B cell (primary cell): ENCODE results near the gene PXN. TPM values are rescaled to one million over a fixed set of nuclear protein-coding genes. Genes with fewer than 3 reads are reported as not detected.

Source experiments
- ATAC-seq: fragments of 200-7000 bp; cut with Tn5 transposase; one replicate; pipeline ENCODE4 v1.10.0; 2021; ENCODE audit warnings: low read depth, mild to moderate bottlenecking, moderate number of reproducible peaks, moderate library complexity
- CTCF ChIA-PET: fragments of 350-600 bp; sonication (Branson Sonifier 250); formaldehyde crosslinking; loops from one replicate; lab custom pipeline; 2021; ENCODE audit warnings: antibody characterized with exemption, inconsistent platforms; lab: Charles Lee
- POLR2A ChIA-PET: fragments of 350-600 bp; sonication (Branson Sonifier 250); formaldehyde crosslinking; loops from one replicate; lab custom pipeline; 2021; ENCODE audit warnings: antibody characterized with exemption; lab: Charles Lee
- DNase-seq: peaks from one replicate; pipeline ENCODE4 v3.0.0; 2013
- H2AFZ ChIP-seq: 2 replicates; pipeline ENCODE4 v1.6.1; 2012; ENCODE audit warnings: mild to moderate bottlenecking, low read depth, low read length; ENCODE audit not compliant: insufficient read depth, poor library complexity, severe bottlenecking
- H3K27ac ChIP-seq, 2 donors: 1 replicate in 1 of 2; 2 replicates in 1 of 2; pipeline ENCODE4 v1.5.1; 2012 to 2013; ENCODE audit warnings: low read length in 2 of 2, mild to moderate bottlenecking in 2 of 2, moderate library complexity in 1 of 2
- H3K27me3 ChIP-seq, 4 experiments: fragments of 200-600 bp in 1 of 4; sonication (generic) in 1 of 4; replicated peaks in 1 of 4; 1 replicate in 2 of 4; 2 replicates in 2 of 4; pipeline versions ENCODE4 v1.6.1 to v1.7.0; 2013 to 2016; ENCODE audit warnings: low read length in 3 of 4, mild to moderate bottlenecking in 2 of 4, mixed read lengths in 1 of 4, moderate library complexity in 1 of 4; ENCODE audit not compliant: insufficient read depth in 4 of 4, control insufficient read depth in 3 of 4; ENCODE audit errors: control extremely low read depth in 1 of 4
- H3K36me3 ChIP-seq, 2 experiments: replicated peaks in 1 of 2; 1 replicate in 1 of 2; 2 replicates in 1 of 2; pipeline versions ENCODE4 v1.6.1 to v1.7.1; 2013; ENCODE audit warnings: low read length in 1 of 2; ENCODE audit not compliant: insufficient read depth in 2 of 2, control insufficient read depth in 1 of 2; ENCODE audit errors: control extremely low read depth in 1 of 2, extremely low read depth in 1 of 2
- H3K4me1 ChIP-seq, 2 donors: fragments of 200-600 bp in 1 of 2; sonication (generic) in 1 of 2; 1 replicate in 1 of 2; 2 replicates in 1 of 2; pipeline versions ENCODE4 v1.5.1 to v1.6.1; 2013 to 2017; ENCODE audit warnings: low read length in 2 of 2; ENCODE audit not compliant: control insufficient read depth in 2 of 2, insufficient read depth in 2 of 2
- H3K4me2 ChIP-seq: replicated peaks from 2 replicates; pipeline ENCODE3; 2012; ENCODE audit warnings: mild to moderate bottlenecking, low read depth, low read length; ENCODE audit not compliant: poor library complexity, severe bottlenecking
- H3K4me3 ChIP-seq, 5 experiments: fragments of 200-600 bp in 1 of 5; sonication (generic) in 1 of 5; 1 replicate in 3 of 5; 2 replicates in 2 of 5; pipeline versions ENCODE4 v1.5.1 to v1.7.0; 2011 to 2016; ENCODE audit warnings: low read length in 4 of 5, mild to moderate bottlenecking in 4 of 5, low read depth in 2 of 5, control low read depth in 1 of 5, moderate library complexity in 1 of 5; ENCODE audit not compliant: insufficient read depth in 1 of 5; ENCODE audit errors: control extremely low read depth in 1 of 5, extremely low read depth in 1 of 5
- H3K79me2 ChIP-seq: fragments of 200-600 bp; sonication (generic); one replicate; pipeline ENCODE4 v1.6.0; 2016; ENCODE audit warnings: low read length; ENCODE audit not compliant: control insufficient read depth, insufficient read depth
- H3K9ac ChIP-seq: fragments of 200-600 bp; sonication (generic); 2 replicates; pipeline ENCODE4 v1.6.1; 2017; ENCODE audit warnings: mild to moderate bottlenecking, low read length, moderate library complexity
- H3K9me3 ChIP-seq, 3 donors: one replicate each; pipeline versions ENCODE4 v1.6.1 to v1.7.1; 2013; ENCODE audit warnings: low read length in 2 of 3; ENCODE audit not compliant: control insufficient read depth in 2 of 3, insufficient read depth in 1 of 3; ENCODE audit errors: control extremely low read depth in 1 of 3
- H4K20me1 ChIP-seq: 2 replicates; pipeline ENCODE4 v1.6.0; 2012; ENCODE audit warnings: mild to moderate bottlenecking, low read length; ENCODE audit not compliant: insufficient read depth, control insufficient read depth, poor library complexity, severe bottlenecking
- H3K27ac Mint-ChIP-seq: one replicate; pipeline ENCODE4 v1.8.0; 2021; ENCODE audit warnings: mixed read lengths
- H3K27me3 Mint-ChIP-seq: one replicate; pipeline ENCODE4 v1.8.0; 2021; ENCODE audit warnings: mixed read lengths
- H3K4me1 Mint-ChIP-seq: one replicate; pipeline ENCODE4 v1.8.0; 2021; ENCODE audit warnings: mixed read lengths
- H3K4me3 Mint-ChIP-seq: one replicate; pipeline ENCODE4 v1.8.0; 2021; ENCODE audit warnings: mixed read lengths
- H3K9me3 Mint-ChIP-seq: one replicate; pipeline ENCODE4 v1.8.0; 2022; ENCODE audit warnings: mixed read lengths; ENCODE audit not compliant: insufficient read depth
- EZH2 ChIP-seq: IDR thresholded peaks from 2 replicates; pipeline ENCODE4 v1.6.1; 2012; ENCODE audit warnings: borderline replicate concordance, low read depth, mild to moderate bottlenecking, moderate library complexity, low read length; ENCODE audit not compliant: insufficient read depth, poor library complexity, severe bottlenecking
- WGBS: methylation state at CpG from one replicate; pipeline ENCODE4 v1.1.5; 2013; ENCODE audit warnings: missing lambda C conversion rate; ENCODE audit not compliant: insufficient coverage; 5-methylcytosine and 5-hydroxymethylcytosine counted together
- intact Hi-C: fragments of 100-400 bp; cut with micrococcal nuclease; formaldehyde crosslinking; loops from one replicate; pipeline ENCODE4 v1.10.0; 2022
- polyA plus RNA-seq: library from polyadenylated mRNA; depleted of rRNA; stranded (reverse); fragments of >200 nt; gene quantifications from 2 replicates; pipeline ENCODE4 v1.2.3, GENCODE V29; 2012
- total RNA-seq, 2 donors: library from RNA; stranded (reverse); fragments of 120-200 nt in 1 of 2; gene quantifications; 1 replicate in 1 of 2; 2 replicates in 1 of 2; pipeline versions ENCODE4 v1.2.3 to v1.2.4, GENCODE V29; 2013 to 2022
- TF ChIP-seq, protein P1 (sequence below): fragments of 200-600 bp; IDR thresholded peaks from one replicate; pipeline ENCODE4 v1.8.0; 2022; ENCODE audit warnings: antibody characterized with exemption, mild to moderate bottlenecking

Gene PXN
- total and polyA plus RNA-seq, 2 donors (not counting 1 experiment from before 2014, with no cell fraction given): 2.0 to 3.1 TPM

DNA sequence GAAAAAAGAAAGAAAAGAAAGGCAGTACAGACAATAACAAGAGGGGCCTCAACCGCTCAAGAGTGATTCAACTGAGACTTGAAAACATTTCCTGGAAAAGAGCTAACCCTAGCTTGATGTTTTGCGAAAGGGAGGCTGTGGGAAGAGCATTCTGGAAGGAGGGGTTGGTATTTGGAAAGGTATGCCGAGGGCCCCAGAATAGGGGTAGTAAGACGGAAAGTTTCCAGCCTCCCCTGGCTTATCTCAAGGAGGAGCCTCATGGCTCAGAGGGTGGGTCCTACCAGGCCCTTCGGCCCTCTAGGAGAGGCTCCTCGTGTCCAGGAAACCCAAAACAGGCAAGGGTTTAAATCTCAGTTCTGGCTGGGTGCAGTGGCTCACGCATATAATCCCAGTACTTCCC is 17.8 kb upstream of the PXN start:
- DNase-seq: no peak
- H3K9me3 Mint-ChIP-seq: no peaks in the 10 kb centered on the region
- ATAC-seq: no peak
- H3K79me2 ChIP-seq: no peaks in the 10 kb centered on the region
- no peak overlapping the region for H3K4me3 ChIP-seq
- H2AFZ ChIP-seq: no peak overlapping the region
- no peak overlapping the region for H3K4me3 Mint-ChIP-seq
- no peaks in the 10 kb centered on the region for H4K20me1 ChIP-seq
- no peak overlapping the region for H3K27ac Mint-ChIP-seq
- no peak overlapping the region for H3K27ac ChIP-seq
- WGBS: 94% methylated on average over 7 of the region's 7 CpGs
- peaks cover under 1% of the 10 kb centered on the region for H3K4me1 Mint-ChIP-seq
- ChIA-PET CTCF (no interaction called here), POLR2A (interaction anchor here (0.7 to 1.2 kb wide), 3 partner anchors 8 to 83 kb away, joined by 3 to 6 read pairs (median 4); partner anchors contain the start of gene RNU4-2)
- no peak overlapping the region for H3K9ac ChIP-seq
- intact Hi-C loops: no loop called here
- no peaks in the 10 kb centered on the region for H3K4me1 ChIP-seq
- H3K4me2 ChIP-seq: no peak overlapping the region
- H3K36me3 ChIP-seq: no peaks in the 10 kb centered on the region
- TF ChIP-seq, protein P1, sequence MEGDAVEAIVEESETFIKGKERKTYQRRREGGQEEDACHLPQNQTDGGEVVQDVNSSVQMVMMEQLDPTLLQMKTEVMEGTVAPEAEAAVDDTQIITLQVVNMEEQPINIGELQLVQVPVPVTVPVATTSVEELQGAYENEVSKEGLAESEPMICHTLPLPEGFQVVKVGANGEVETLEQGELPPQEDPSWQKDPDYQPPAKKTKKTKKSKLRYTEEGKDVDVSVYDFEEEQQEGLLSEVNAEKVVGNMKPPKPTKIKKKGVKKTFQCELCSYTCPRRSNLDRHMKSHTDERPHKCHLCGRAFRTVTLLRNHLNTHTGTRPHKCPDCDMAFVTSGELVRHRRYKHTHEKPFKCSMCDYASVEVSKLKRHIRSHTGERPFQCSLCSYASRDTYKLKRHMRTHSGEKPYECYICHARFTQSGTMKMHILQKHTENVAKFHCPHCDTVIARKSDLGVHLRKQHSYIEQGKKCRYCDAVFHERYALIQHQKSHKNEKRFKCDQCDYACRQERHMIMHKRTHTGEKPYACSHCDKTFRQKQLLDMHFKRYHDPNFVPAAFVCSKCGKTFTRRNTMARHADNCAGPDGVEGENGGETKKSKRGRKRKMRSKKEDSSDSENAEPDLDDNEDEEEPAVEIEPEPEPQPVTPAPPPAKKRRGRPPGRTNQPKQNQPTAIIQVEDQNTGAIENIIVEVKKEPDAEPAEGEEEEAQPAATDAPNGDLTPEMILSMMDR: no peak
- no peak for TF ChIP-seq EZH2
- peaks cover 0 to 2% (median 0%) of the 10 kb centered on the region in 4 experiments for H3K27me3 ChIP-seq
- H3K27me3 Mint-ChIP-seq: peaks cover 4% of the 10 kb centered on the region
- H3K9me3 ChIP-seq: peaks cover 0 to 5% (median 0%) of the 10 kb centered on the region in 3 donors

DNA sequence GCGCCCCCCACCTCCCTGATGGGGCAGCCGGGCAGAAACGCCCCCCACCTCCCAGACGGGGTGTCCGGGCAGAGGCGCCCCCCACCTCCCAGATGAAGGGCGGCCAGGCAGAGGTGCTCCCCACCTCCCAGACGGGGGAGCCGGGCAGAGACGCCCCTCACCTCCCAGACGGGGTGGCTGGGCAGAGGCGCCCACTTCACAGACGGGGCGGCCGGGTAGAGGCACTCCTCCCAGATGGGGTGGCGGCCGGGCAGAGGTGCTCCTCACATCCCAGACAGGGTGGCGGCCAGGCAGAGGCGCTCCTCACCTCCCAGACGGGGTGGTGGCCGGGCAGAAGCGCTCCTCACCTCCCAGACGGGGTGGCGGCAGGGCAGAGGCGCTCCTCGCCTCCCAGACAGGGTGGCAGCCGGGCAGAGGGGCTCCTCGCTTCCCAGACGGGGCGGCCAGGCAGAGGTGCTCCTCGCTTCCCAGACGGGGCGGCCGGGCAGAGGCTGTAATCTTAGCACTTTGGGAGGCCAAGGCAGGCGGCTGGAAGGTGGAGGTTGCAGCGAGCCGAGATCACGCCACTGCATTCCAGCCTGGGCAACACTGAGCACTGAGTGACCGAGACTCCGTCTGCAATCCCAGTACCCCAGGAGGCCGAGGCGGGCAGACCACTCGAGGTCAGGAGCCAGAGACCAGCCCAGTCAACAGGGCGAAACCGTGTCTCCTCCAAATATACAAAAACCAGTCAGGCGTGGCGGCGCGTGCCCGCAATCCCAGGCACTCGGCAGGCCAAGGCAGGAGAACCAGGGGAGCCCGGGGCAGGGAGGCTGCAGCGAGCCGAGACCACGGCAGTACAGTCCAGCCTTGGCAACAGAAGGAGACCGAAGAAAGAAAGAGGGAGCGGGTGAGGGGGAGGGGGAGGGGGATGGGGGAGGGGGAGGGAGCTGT is 12.9 kb upstream of the PXN start:
- H3K36me3 ChIP-seq: no peaks in the 10 kb centered on the region
- H2AFZ ChIP-seq: no peak overlapping the region
- 97% methylated on average over 41 of the region's 57 CpGs for WGBS
- H4K20me1 ChIP-seq: no peaks in the 10 kb centered on the region
- H3K4me3 ChIP-seq: no peak overlapping the region
- H3K4me1 Mint-ChIP-seq: no peaks in the 10 kb centered on the region
- ChIA-PET POLR2A (no interaction called here), CTCF (no interaction called here)
- no peak for ATAC-seq
- H3K4me1 ChIP-seq: no peaks in the 10 kb centered on the region
- no peak overlapping the region for H3K4me3 Mint-ChIP-seq
- no peaks in the 10 kb centered on the region for H3K79me2 ChIP-seq
- H3K9me3 ChIP-seq: peaks cover 0 to 14% (median 0%) of the 10 kb centered on the region in 3 donors
- no peak overlapping the region for H3K9ac ChIP-seq
- H3K27me3 ChIP-seq: peaks cover 0 to 7% (median 1%) of the 10 kb centered on the region in 4 experiments
- no peak overlapping the region for H3K27ac Mint-ChIP-seq
- intact Hi-C loops: no loop called here
- no peak overlapping the region for H3K4me2 ChIP-seq
- DNase-seq: no peak
- no peaks in the 10 kb centered on the region for H3K9me3 Mint-ChIP-seq
- no peak overlapping the region for H3K27ac ChIP-seq
- TF ChIP-seq, protein P1: no peak
- no peak for TF ChIP-seq EZH2
- H3K27me3 Mint-ChIP-seq: peaks cover 4% of the 10 kb centered on the region
